Measurements from ENCODE around the gene SCG3.

DNA sequence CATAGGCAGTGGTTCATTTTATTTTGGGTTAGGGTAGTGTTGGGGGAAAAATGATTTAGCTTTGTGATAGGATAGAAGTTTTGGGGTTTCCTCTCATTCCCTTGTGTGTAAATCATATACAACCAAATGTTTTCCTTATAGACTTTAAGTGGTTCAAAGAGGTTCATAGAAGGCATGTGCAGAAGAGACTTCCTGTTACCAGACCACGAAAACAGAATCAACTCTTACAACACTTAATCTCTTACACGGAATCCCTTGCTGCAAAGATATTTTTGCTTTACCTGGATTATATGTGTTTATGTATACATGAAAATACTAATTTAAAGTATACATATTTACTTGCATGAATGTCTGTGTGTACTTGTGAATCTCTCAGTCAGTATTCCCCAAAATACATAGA is 73.0 kb downstream of the SCG3 start:
- TF ChIP-seq MEIS1 (CRISPR knock-in tag; IDR thresholded peaks at IDR 0.05; ENCODE audit: borderline replicate concordance), result no peak
- no peak for TF ChIP-seq POLR2A (IDR thresholded peaks at IDR 0.05; ENCODE audit: insufficient read depth in 1 of 2, low read depth in 2 of 2, low read length in 2 of 2)
- TF ChIP-seq TOPORS (CRISPR knock-in tag; IDR thresholded peaks at IDR 0.05), result no peak
- TF ChIP-seq ZFYVE20 (CRISPR knock-in tag; IDR thresholded peaks at IDR 0.05; ENCODE audit: borderline replicate concordance, low read depth), result no peak
- TF ChIP-seq ATRX (CRISPR knock-in tag; IDR thresholded peaks at IDR 0.05; ENCODE audit: borderline replicate concordance), result no peak
